WI38 (cell line): Measurements from ENCODE around the gene CPPED1.

Experiments
- H3K4me3 ChIP-seq: 2 replicates; pipeline ENCODE4 v1.5.1; 2011; ENCODE audit warnings: low read depth, mild to moderate bottlenecking, control low read depth, low read length
- TF ChIP-seq, protein P1 (sequence below): IDR thresholded peaks from 2 replicates; pipeline ENCODE4 v1.5.1; 2012; ENCODE audit warnings: low read depth, mild to moderate bottlenecking, control low read depth, low read length

Gene CPPED1

DNA sequence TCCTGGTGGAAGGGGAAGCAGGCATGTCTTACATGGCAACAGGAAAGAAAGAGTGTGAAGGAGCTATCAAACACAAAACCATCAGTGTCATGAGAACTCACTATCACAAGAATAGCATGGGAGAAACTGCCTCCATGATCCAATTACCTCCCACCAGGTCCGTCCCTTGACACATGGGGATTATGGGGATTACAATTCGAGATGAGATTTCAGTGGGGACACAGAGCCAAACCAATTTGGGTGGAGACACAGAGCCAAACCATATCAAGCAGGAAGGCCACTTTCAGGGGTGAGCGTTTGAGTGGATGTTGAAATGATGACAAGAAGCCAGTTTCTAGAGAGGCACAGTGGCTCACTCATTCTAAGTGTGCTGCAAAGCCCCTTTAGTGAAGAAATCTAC, 143.8 kb downstream of the CPPED1 start:
- H3K4me3 ChIP-seq: no peak overlapping the region
- TF ChIP-seq, protein P1, sequence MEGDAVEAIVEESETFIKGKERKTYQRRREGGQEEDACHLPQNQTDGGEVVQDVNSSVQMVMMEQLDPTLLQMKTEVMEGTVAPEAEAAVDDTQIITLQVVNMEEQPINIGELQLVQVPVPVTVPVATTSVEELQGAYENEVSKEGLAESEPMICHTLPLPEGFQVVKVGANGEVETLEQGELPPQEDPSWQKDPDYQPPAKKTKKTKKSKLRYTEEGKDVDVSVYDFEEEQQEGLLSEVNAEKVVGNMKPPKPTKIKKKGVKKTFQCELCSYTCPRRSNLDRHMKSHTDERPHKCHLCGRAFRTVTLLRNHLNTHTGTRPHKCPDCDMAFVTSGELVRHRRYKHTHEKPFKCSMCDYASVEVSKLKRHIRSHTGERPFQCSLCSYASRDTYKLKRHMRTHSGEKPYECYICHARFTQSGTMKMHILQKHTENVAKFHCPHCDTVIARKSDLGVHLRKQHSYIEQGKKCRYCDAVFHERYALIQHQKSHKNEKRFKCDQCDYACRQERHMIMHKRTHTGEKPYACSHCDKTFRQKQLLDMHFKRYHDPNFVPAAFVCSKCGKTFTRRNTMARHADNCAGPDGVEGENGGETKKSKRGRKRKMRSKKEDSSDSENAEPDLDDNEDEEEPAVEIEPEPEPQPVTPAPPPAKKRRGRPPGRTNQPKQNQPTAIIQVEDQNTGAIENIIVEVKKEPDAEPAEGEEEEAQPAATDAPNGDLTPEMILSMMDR: no peak

DNA sequence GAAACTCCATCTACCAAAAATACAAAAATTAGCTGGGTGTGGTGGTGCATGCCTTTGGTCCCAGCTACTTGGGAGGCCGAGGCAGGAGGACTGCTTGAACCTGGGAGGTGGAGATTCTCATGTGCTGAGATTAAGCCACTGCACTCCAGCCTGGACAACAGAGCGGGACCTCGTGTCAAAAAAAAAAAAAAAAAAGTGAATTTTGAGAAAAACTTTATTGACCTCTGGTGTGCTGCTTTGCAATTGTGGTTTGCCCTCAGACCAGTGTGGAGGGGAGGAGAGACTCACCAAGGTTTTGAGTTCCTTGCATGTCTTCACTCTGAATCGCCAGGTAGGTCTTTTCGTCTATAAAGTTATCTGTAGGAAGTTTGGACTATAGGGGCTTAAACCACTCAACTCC, 145.2 kb downstream of the CPPED1 start:
- H3K4me3 ChIP-seq: no peak overlapping the region
- TF ChIP-seq, protein P1: no peak

DNA sequence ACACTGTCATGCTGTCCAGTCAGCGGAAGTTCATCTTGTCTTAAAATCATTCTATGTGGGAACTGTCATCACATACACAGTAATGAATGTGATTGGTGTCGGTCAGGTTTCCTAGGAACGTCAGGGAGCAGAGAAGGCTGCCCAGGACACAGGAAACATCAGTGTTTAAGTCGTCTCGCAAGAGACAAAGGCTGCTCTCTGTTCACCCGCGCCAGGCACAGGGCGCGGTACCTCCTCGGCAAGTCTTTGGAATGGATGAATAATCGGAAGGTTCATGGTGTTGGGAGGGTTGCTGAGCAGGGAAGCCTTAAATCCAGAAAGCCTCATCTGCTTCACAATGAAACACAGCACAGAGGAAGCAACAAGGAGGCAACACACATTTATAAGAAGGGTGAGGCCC, 148.2 kb downstream of the CPPED1 start:
- no peak overlapping the region for H3K4me3 ChIP-seq
- TF ChIP-seq, protein P1: no peak

DNA sequence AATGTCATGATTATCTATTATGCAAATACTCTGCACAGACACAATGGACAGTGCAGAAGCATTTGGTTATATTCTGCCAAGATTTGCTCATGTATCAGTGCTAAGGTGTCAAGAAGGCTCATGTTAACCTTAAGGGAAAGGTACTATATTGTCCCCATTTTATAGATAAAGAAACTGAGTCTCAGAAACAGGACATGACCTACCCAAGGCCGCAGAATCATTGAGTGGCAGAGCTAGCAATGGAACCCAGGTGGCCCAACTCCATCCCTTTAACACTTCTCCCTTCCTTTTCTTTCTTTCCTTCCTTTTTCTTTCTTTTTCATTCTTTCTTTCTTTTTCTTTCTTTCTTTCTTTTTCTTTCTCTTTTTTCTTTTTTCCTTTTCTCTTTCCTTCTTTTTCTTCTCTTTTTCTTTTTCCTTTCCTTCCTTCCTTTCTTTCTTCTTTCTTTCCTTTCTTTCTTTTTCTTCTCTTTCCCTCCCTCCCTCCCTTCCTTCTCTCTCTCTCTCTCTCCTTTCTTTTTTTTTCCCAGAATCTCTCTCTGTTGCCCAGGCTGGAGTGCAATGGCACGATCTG, 149.8 kb downstream of the CPPED1 start:
- TF ChIP-seq, protein P1: no peak
- H3K4me3 ChIP-seq: no peak overlapping the region

DNA sequence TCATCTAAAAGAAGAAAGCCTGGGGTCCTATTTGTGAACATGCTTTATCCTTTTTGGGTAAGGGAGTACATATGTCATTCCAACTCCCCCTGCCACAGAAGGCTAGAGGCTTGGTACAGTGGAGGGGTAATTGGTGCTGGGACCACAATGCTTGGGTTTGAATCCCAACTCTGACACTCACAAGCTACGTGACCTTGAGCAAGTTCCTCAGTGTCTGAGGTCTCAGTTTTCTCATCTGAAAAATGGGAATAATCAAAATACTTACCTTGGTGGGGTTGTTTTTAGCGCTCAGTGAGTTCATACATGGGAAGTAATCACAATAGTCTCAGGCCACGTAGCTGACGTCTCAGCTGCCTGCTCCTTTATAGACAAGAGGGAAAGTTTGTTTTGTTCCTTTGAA, 150.8 kb downstream of the CPPED1 start:
- TF ChIP-seq, protein P1: no peak
- no peak overlapping the region for H3K4me3 ChIP-seq

DNA sequence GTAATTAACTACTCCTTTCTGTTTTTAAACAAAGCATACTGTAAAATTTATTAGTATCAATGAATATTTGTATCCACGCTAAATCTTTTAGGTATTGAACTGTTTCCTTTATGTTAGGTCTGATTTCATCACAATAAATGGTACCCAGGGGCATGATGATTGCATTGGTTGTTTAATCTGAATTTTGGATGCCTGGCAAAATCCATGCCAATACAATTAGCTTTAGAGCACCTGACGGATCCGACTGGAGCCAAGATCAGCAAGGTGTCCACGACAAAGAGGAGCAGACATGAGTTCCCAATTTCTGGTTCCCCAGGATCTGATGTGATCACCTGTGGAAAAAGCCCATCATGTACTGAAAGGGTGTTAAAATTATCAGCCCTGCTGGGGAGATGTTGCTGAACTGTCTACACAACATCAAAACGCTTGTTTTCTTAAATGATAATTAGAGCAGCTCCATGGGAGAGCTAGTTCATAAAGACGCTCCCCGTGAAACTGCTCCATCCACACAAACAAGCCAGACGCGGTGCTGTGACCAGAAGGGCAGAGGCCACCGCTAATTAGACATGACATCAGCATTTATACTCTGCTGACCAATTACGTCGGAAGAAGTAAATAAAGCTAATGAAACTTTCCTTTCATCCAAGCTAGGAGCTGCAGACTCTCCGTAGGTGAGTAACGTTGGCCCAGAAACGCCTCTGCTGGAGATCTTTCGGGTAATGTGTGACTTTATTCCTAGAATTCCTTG, 151.7 kb downstream of the CPPED1 start:
- TF ChIP-seq, protein P1: no peak
- H3K4me3 ChIP-seq: no peak overlapping the region

DNA sequence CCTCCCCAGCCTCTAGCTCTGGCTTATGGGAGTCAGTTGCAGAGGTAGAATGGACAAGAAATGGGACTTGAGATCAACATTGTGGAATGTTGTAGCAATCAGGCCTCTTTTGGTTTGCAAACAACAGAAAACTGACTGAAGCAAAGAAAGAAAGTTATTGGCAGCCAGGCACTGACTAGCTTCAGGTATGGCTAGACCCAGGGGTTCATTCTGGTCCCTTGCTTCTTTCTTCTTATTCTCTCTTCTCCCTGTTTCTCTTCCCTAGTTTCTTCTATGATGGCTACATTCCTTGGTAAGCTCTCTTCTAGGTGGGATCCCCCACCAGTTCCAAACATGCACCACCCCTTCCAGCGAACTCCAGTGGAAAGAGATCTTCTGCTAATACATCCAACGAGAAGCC, 154.3 kb downstream of the CPPED1 start:
- TF ChIP-seq, protein P1: no peak
- no peak overlapping the region for H3K4me3 ChIP-seq
